HG03060 (cell line): ENCODE results near the gene RARB.

Experiments used
- ATAC-seq: cut with Tn5 transposase; IDR thresholded peaks from one replicate; pipeline ENCODE4 v1.9.1; 2021; ENCODE audit warnings: low read depth, moderate number of reproducible peaks; ENCODE audit not compliant: unreplicated experiment

Gene RARB

GRCh38 chr3:25497096-25497495 is 69.0 kb downstream of the RARB start:
- no peak for ATAC-seq

GRCh38 chr3:25500706-25501210 is 72.7 kb downstream of the RARB start:
- no peak for ATAC-seq

- no peak for ATAC-seq
These were observed 74.2 kb downstream of the RARB start for GRCh38 chr3:25502233-25502632.

GRCh38 chr3:25503898-25504301 is 75.8 kb downstream of the RARB start:
- no peak for ATAC-seq

GRCh38 chr3:25505581-25505980 is 77.5 kb downstream of the RARB start:
- no peak for ATAC-seq

- ATAC-seq = no peak
These were observed 79.7 kb downstream of the RARB start for GRCh38 chr3:25507811-25508210.

GRCh38 chr3:25508433-25508832 is 80.4 kb downstream of the RARB start:
- ATAC-seq = no peak

GRCh38 chr3:25508901-25509300 is 80.8 kb downstream of the RARB start:
- ATAC-seq = no peak

- no peak for ATAC-seq
These were observed 82.7 kb downstream of the RARB start for GRCh38 chr3:25510797-25511196.

GRCh38 chr3:25511972-25512721 is 84.1 kb downstream of the RARB start:
- ATAC-seq = no peak

GRCh38 chr3:25513642-25514266 is 85.7 kb downstream of the RARB start:
- no peak for ATAC-seq

GRCh38 chr3:25515171-25515570 is 87.1 kb downstream of the RARB start:
- no peak for ATAC-seq

GRCh38 chr3:25520926-25521559 is 93.0 kb downstream of the RARB start:
- no peak for ATAC-seq

- ATAC-seq = no peak
These were observed 99.3 kb downstream of the RARB start for GRCh38 chr3:25527336-25527735.

GRCh38 chr3:25527801-25528200 is 99.7 kb downstream of the RARB start:
- ATAC-seq = no peak

GRCh38 chr3:25531971-25532370 is 103.9 kb downstream of the RARB start:
- ATAC-seq = no peak

GRCh38 chr3:25532431-25533162 is 104.5 kb downstream of the RARB start:
- no peak for ATAC-seq

- no peak for ATAC-seq
These were observed 105.3 kb downstream of the RARB start for GRCh38 chr3:25533399-25533798.

- no peak for ATAC-seq
These were observed 105.9 kb downstream of the RARB start for GRCh38 chr3:25534007-25534406.

- ATAC-seq = no peak
These were observed 108.7 kb downstream of the RARB start for GRCh38 chr3:25536521-25537391.
